ENCODE results near the gene SARNP. TPM values are rescaled to one million over a fixed set of nuclear protein-coding genes. Genes with fewer than 3 reads are reported as not detected.

Gene SARNP
- total and polyA plus RNA-seq, 9 of the 15 experiments (the other 6 are each of a cell fraction or from before 2014, with no cell fraction given), result 70.1 to 400 (median 198) TPM

- TSS peak; percentile 69 for BruUV-seq (replicated peaks)
- peak within 1 kb of the TSS; percentile 85 for H2AFZ ChIP-seq (ENCODE audit: low read depth, low read length)
- peaks cover 22 to 41% of the 10 kb centered on the region in 2 experiments; a peak in 4 of 5 replicates for H3K4me1 ChIP-seq (replicated peaks in 1 of 2; ENCODE audit: control insufficient read depth in 2 of 2, insufficient read depth in 2 of 2, low read length in 2 of 2)
- no peaks in the 10 kb centered on the region for H3K9me1 ChIP-seq (ENCODE audit: control insufficient read depth, insufficient read depth, low read length)
- no peaks in the 10 kb centered on the region for H3K27me3 ChIP-seq (ENCODE audit: control insufficient read depth in 2 of 2, insufficient read depth in 2 of 2, low read length in 2 of 2)
- peak; percentile 86 for ATAC-seq
- peaks cover 32% of the 10 kb centered on the region for H3K36me3 ChIP-seq (ENCODE audit: control insufficient read depth, insufficient read depth, low read length)
- no peaks in the 10 kb centered on the region for H3K9me3 ChIP-seq (replicated peaks; ENCODE audit: control insufficient read depth, insufficient read depth, low read depth, low read length)
- under 1% methylated on average over 37 of the region's 61 CpGs for WGBS (ENCODE audit: insufficient coverage, low coverage, missing lambda C conversion rate)
- peak; percentile 95 to 97 (median 96) for DNase-seq (ENCODE audit: extremely low read depth in 1 of 4, low spot score in 3 of 4)
- FAIRE-seq, result peak; percentile 97
- in situ Hi-C loops (cut with MboI) (no loop called here), intact Hi-C loops (cut with micrococcal nuclease) (loop anchor here (1.0 kb wide), 1 partner anchor 13 kb away; the partner anchor contains the start of gene BLOC1S1)
- ChIA-PET POLR2A (interaction anchor here (0.6 to 2.0 kb wide), 9 partner anchors 9 to 254 kb away, joined by 3 to 25 read pairs (median 8); partner anchors contain the start of genes BLOC1S1, GDF11, ORMDL2 and RDH5), CTCF (ENCODE audit: low intra/inter-chr PET ratio) (interaction anchor here (0.8 kb wide), 1 partner anchor 10 kb away, joined by 4 read pairs; no protein-coding TSS in a partner anchor)
- peak within 1 kb of the TSS; percentile 97 for H3K27ac ChIP-seq (ENCODE audit: extremely low read depth, low read depth, low read length)
- H4K20me1 ChIP-seq (replicated peaks; ENCODE audit: control insufficient read depth, insufficient read depth, low read length), result peaks cover 16% of the 10 kb centered on the region; the same call in 1 of the 2 replicates
- H3K4me2 ChIP-seq (ENCODE audit: insufficient read depth, low read length), result peak within 1 kb of the TSS; percentile 95
- H3K9ac ChIP-seq (ENCODE audit: insufficient read depth in 1 of 2, low read depth in 2 of 2, low read length in 2 of 2), result peak within 1 kb of the TSS; percentile 94 to 97
- H3K4me3 ChIP-seq, result peak within 1 kb of the TSS; percentile 69
- H3K79me2 ChIP-seq (ENCODE audit: control insufficient read depth, insufficient read depth, low read length), result peaks cover 28% of the 10 kb centered on the region
- TF ChIP-seq ZBTB33 (CRISPR knock-in tag; IDR thresholded peaks at IDR 0.05) (peak; percentile 29; the same call in 1 of the 2 replicates), SREBF1 (IDR thresholded peaks at IDR 0.05; ENCODE audit: borderline replicate concordance, low read depth, low read length) (no peak), MAFF (IDR thresholded peaks at IDR 0.05; ENCODE audit: low read length) (no peak), NFE2 (IDR thresholded peaks at IDR 0.05; ENCODE audit: low read depth) (peak; percentile 76), TAF1 (IDR thresholded peaks at IDR 0.05; ENCODE audit: control insufficient read depth, extremely low read depth, insufficient read depth, low read length, severe bottlenecking) (peak; percentile 59), MEF2A (IDR thresholded peaks at IDR 0.05; ENCODE audit: control insufficient read depth, low read depth, low read length) (no peak), GATAD2A (IDR thresholded peaks at IDR 0.05) (peak; percentile 72; the same call in 1 of the 2 replicates), ZNF589 (CRISPR knock-in tag; IDR thresholded peaks at IDR 0.05; ENCODE audit: low read depth) (no peak), CTCFL (IDR thresholded peaks at IDR 0.05; ENCODE audit: borderline replicate concordance, insufficient read depth, low read depth, low read length, poor library complexity, severe bottlenecking) (no peak), HNRNPK (IDR thresholded peaks at IDR 0.05; ENCODE audit: low read depth, low read length, poor library complexity, severe bottlenecking) (peak; percentile 94), CTBP1 (IDR thresholded peaks at IDR 0.05; ENCODE audit: borderline replicate concordance) (no peak; the same call in 1 of the 2 replicates), NEUROD1 (IDR thresholded peaks at IDR 0.05; ENCODE audit: borderline replicate concordance, low read depth, low read length, partially characterized antibody) (peak; percentile 63), PHF8 (IDR thresholded peaks at IDR 0.05; ENCODE audit: borderline replicate concordance, low read length) (peak; percentile 72; the same call in 1 of the 2 replicates), COPS2 (conservative IDR thresholded peaks at IDR 0.05) (no peak), TCFL5 (CRISPR knock-in tag; conservative IDR thresholded peaks at IDR 0.05) (no peak)
Measured at GRCh38 chr12:55728939-55729818, 88.3 kb downstream of the SARNP start, which contains the start of gene CD63. TSS of gene CD63 (minus strand) at chr12:55729009. CDS start at chr12:55728341, 668 bp downstream.

Data from K562 (cell line).